Activated T-cell treated with anti-CD3 and anti-CD28 coated beads, Interleukin-2, amount 50 U/mL, for 4 hours (primary cell): ENCODE results near the gene VPS25. TPM values are rescaled to one million over a fixed set of nuclear protein-coding genes. Genes with fewer than 3 reads are reported as not detected.
"Not testable (repeated sequence)": the region's sequence is repeated elsewhere in the genome, so short reads cannot be mapped to it uniquely, and the experiment has no call there.

ENCODE experiments used
- ATAC-seq, 2 donors: fragments of 200-7000 bp; cut with Tn5 transposase; one replicate each; pipeline ENCODE4 v1.10.0; 2021
- DNase-seq: peaks from one replicate; pipeline ENCODE4 v3.0.0-alpha.2; 2020
- H3K27me3 Mint-ChIP-seq: one replicate; pipeline ENCODE4 v1.8.0; 2021; ENCODE audit warnings: low read depth, mixed read lengths
- H3K36me3 Mint-ChIP-seq: one replicate; pipeline ENCODE4 v1.8.0; 2022; ENCODE audit warnings: mixed read lengths; ENCODE audit not compliant: insufficient read depth
- H3K4me1 Mint-ChIP-seq: one replicate; pipeline ENCODE4 v1.8.0; 2021; ENCODE audit warnings: low read depth, mixed read lengths
- H3K4me3 Mint-ChIP-seq: one replicate; pipeline ENCODE4 v1.8.0; 2021; ENCODE audit warnings: mild to moderate bottlenecking, moderate library complexity, mixed read lengths
- H3K9me3 Mint-ChIP-seq: one replicate; pipeline ENCODE4 v1.8.0; 2021; ENCODE audit warnings: mixed read lengths
- total RNA-seq, 3 donors: library from RNA; stranded (reverse); gene quantifications; one replicate each; pipeline ENCODE4 v1.2.1, GENCODE V29; 2021

The VPS25 gene
- total RNA-seq, 3 donors from 2014 or later = 92.6 to 106 (median 98.7) TPM

DNA sequence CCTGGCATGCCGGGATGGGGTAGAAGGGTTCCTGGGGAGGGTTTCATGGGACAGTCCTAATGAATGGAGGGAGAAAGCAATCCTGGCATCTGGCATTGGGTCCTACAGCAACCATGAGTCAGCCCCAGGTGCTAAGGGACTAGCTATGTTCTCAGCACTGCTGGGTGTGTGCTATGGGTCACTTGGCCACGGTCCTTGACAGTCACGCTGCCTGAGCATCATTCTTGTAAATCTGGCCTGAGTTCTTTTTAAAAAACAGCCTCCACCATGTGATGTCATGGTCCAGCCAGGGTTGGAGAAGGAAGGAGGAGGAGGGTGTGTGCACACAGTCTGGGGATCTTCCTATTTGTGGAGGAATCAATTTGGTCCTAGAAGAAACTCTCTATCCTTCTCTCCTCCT, 18.5 kb upstream of the VPS25 start:
- H3K9me3 Mint-ChIP-seq = no peaks in the 10 kb centered on the region
- H3K36me3 Mint-ChIP-seq = no peaks in the 10 kb centered on the region
- ATAC-seq (no peak), DNase-seq (no peak)
- H3K4me3 Mint-ChIP-seq = no peak overlapping the region
- H3K27me3 Mint-ChIP-seq = peaks cover 36% of the 10 kb centered on the region
- H3K4me1 Mint-ChIP-seq = no peaks in the 10 kb centered on the region

DNA sequence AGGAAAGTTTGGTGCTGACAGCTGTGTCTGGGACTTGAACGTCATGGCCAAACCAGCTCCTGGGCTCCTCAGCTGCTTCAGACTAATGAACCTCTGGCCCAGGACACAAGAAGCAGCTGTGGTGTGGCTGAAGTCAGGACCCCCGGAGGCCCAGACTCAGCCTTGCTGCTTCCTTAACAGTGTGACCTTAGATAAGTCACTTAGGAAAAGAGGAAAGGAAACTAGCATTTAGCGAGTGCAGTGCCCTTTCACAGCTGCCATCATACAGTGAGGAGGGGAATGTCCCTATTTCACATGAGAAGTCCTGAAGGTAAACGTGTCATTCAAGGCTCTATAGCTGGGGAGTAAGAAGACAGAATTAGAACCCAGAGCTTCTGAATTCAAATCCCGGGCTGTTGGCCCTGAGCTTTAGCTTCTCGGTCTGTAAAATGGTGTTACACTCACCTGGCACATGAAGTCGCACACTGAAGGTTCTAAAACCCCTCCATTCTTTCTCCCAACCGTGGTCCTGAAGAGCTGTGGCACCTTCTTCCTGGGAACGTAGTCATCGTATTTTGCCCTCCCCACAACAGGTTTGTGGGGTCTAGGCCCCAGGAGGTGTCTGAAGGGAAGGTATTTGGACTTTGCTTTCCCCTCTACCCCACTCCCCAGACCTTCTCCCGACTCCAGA, 13.1 kb upstream of the VPS25 start:
- ATAC-seq = no peak
- Mint-ChIP-seq H3K4me1 (peaks cover 7% of the 10 kb centered on the region), H3K36me3 (no peaks in the 10 kb centered on the region), H3K4me3 (peak overlapping the region; percentile 21), H3K27me3 (peaks cover 53% of the 10 kb centered on the region), H3K9me3 (no peaks in the 10 kb centered on the region)
- DNase-seq = no peak

DNA sequence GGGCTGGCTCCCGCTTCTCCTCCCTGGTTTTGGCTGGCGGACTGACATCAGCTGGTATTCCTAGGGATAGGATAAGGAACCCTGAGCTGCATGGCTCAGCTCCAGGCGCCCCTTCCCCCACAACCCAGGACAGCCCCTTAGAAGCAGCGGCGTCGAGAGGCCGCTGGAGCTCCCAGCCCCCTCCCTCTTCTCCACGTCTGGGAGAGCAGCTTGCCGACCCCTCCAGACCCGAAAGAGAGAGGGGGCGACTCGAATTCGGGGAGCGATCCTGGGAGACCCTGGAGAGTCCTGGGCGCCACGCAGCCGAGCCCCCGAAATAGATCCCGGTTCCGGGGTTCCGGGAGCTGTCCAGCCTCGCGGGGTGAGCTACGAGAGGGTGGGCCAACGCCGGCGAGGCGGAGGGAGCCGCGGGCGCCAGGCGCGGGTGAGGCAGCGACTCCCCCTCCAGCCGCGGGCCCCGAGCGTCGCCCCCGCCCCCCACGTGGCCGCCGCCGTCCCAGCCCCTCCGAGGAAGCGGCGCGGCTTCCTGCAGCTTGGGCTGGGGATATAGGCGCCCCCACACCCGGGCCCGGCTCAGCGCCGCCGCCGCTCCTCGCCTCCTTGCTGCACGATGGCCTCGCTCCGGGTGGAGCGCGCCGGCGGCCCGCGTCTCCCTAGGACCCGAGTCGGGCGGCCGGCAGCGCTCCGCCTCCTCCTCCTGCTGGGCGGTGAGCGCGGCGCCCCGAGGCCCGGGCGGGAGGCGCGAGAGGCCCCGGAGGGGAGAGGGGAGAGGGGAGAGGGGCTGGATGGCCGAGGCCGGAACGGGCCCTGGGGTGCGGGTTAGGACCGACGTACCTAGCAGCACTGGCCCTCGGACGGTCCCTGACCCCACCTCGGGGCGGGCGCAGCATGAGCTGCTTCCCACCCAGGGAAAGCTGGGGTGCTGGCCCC, 12.3 kb upstream of the VPS25 start, which contains the start of gene RAMP2:
RAMP2 (plus strand) TSS at position 576 of the 930 bp plus-strand sequence; CDS start at position 611, 35 bp downstream.
- ATAC-seq = peak; percentile 61 to 69
- Mint-ChIP-seq H3K9me3 (no peaks in the 10 kb centered on the region), H3K36me3 (no peaks in the 10 kb centered on the region), H3K4me1 (peaks cover 7% of the 10 kb centered on the region), H3K4me3 (peak within 1 kb of the TSS; percentile 21), H3K27me3 (peaks cover 56% of the 10 kb centered on the region)
- DNase-seq = no peak

DNA sequence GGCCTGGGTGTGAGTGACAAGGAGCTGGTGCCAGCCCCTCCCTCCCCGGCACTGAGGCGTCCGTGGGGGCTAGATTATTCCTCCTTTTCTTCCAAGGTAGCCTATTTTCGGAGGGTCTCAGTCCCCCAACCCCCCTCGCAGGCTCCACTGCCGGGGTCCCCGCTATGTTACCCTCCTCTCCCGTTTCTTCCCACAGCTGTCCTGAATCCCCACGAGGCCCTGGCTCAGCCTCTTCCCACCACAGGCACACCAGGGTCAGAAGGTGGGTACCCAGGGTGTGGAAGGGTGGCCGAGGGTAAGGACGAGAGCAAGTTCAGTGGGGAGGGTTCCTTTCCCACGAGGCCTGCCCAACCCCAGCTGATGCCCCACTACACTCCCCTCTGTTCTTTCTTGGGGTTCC, 11.6 kb upstream of the VPS25 start:
- ATAC-seq = no peak
- Mint-ChIP-seq H3K36me3 (no peaks in the 10 kb centered on the region), H3K4me3 (peak overlapping the region; percentile 19), H3K9me3 (no peaks in the 10 kb centered on the region), H3K4me1 (peaks cover 7% of the 10 kb centered on the region), H3K27me3 (peaks cover 51% of the 10 kb centered on the region)
- DNase-seq = no peak

DNA sequence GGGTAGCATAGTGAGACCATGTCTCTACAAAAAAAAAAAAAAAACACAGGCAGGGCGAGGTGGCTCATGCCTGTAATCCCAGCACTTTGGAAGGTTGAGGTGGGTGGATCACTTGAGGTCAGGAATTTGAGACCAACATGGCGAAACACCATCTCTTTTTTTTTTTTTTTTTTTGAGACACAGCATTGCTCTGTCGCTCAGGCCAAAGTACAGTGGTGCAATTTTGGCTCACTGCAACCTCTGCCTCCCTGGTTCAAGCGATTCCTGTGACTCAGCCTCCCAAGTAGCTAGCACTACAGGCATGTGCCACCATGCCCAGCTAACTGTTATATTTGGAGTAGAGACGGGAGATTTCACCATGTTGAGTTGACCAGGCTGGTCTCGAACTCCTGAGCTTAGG, 7.1 kb upstream of the VPS25 start:
- H3K36me3 Mint-ChIP-seq = no peaks in the 10 kb centered on the region
- H3K27me3 Mint-ChIP-seq = peaks cover 46% of the 10 kb centered on the region
- no peak for ATAC-seq

DNA sequence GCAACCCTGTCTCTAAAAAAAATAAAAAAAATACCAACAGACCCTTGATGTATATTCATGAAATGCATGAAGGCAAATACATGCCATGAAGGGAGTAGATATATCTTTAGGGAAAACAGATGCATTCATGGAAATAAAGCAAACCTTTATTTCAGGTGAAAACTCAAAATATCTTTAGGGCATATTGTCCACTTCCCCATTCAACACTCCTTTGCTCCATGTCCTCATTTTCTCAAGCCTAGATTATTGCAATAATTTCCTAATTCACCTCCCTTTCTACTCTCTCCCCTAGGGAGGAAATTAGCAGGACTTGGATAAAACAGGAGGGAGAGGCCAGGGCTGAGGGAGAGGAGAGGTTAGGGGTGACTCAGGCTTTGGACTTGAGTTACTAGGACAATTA, 5.7 kb upstream of the VPS25 start:
- H3K4me1 Mint-ChIP-seq = peaks cover 5% of the 10 kb centered on the region

More for the DNA sequence above, 7.1 kb upstream of the VPS25 start:
- peaks cover 2% of the 10 kb centered on the region for H3K4me1 Mint-ChIP-seq
- H3K4me3 Mint-ChIP-seq = no peak overlapping the region
- no peak for DNase-seq
- no peaks in the 10 kb centered on the region for H3K9me3 Mint-ChIP-seq

DNA sequence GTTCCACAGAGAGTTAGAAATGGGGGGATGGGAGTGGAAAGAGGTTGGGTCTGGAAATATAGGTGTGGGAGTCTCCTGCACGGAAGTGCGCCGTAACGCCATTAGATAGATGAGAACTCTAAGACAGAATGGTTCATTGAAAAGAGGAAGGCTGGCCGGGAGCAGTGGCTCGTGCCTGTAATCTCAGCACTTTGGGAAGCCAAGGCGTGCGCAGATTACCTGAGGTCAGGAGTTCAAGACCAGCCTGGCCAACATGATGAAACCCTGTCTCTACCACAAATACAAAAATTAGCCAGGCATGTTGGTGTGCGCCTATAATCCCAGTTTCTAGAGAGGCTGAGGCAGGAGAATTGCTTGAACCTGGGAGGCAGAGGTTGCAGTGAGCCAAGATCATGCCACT, 5.2 kb upstream of the VPS25 start:
- not testable (repeated sequence) for H3K4me1 Mint-ChIP-seq, DNase-seq, H3K36me3 Mint-ChIP-seq, H3K9me3 Mint-ChIP-seq, ATAC-seq, H3K4me3 Mint-ChIP-seq
- peaks cover 31% of the 10 kb centered on the region for H3K27me3 Mint-ChIP-seq

More for the DNA sequence above, 5.7 kb upstream of the VPS25 start:
- Mint-ChIP-seq H3K27me3 (peaks cover 36% of the 10 kb centered on the region), H3K9me3 (no peaks in the 10 kb centered on the region), H3K36me3 (no peaks in the 10 kb centered on the region), H3K4me3 (no peak overlapping the region)
- ATAC-seq (no peak), DNase-seq (no peak)

DNA sequence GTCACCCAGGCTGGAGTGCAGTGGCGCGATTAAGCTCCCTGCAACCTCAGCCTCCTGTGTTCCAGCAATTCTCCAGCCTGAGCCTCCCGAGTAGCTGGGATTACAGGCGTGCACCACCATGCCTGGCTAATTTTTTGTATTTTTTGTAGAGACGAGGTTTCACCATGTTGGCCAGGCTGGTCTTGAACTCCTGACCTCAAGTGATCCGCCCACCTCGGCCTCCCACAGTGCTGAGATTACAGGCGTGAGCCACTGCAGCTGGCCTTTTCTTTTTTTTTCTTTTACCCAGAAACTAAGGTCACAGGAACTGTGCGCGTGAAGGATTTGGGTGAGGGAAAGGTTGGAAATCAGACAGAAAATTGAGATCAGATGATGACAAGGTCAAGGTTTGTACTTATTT, 3.3 kb upstream of the VPS25 start:
- H3K4me3 Mint-ChIP-seq, H3K9me3 Mint-ChIP-seq, H3K36me3 Mint-ChIP-seq, ATAC-seq, DNase-seq: not testable (repeated sequence)
- Mint-ChIP-seq H3K4me1 (peaks cover 21% of the 10 kb centered on the region), H3K27me3 (peaks cover 19% of the 10 kb centered on the region)

DNA sequence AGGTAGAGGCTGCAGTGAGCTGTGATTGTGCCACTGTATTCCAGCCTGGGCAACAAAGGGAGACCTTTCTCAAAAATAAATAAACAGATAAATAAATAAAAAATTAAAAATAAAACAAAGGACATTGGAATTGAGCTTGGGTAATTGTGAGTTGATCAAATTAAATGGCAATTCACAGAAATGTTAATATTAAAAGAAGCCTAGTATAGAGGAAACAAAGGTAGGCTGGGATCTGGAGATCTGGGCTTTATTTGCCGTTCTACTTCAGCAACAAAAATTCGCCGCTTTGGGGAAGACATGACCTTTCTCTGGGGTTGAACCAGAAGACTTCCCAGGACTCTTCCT, 332 bp upstream of the VPS25 start:
- peak overlapping the region; percentile 100 for H3K4me3 Mint-ChIP-seq
- no peaks in the 10 kb centered on the region for H3K9me3 Mint-ChIP-seq
- ATAC-seq = peak; percentile 4 to 20
- H3K36me3 Mint-ChIP-seq = peaks cover 14% of the 10 kb centered on the region
- peaks cover 2% of the 10 kb centered on the region for H3K27me3 Mint-ChIP-seq
- DNase-seq = no peak
- H3K4me1 Mint-ChIP-seq = peaks cover 21% of the 10 kb centered on the region

DNA sequence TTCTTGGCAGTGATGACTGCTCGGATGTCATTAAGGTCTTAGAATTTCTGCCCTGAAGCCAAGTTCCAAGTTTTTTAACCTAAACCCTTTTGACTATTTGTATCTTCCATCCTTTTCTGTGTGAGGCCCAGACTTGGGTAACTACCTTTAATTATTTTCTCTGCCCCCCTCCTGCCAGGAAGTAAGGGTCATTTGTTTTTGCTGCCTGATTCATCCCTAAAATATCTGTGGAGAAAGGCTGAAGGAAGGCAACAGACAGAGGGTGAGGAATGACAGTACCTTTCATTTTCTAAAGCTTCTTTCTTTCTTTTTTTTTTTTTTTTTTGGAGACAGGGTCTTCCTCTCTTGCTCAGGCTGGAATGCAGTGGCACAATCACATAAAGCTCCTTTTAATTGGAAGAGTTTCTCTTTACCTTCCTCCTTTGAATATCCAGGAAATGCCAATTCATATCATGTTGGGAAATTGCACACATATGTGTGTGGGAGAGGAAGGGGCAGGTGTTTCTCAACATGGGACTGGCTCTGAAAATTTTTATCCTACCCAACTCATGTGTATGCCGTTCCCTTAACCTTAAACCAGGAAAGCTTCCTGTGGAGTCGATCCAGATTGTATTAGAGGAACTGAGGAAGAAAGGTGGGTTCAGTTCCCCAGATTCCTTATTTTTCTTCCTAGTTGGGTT, 957 bp downstream of the VPS25 start:
- no peak for ATAC-seq
- Mint-ChIP-seq H3K27me3 (no peaks in the 10 kb centered on the region), H3K9me3 (no peaks in the 10 kb centered on the region), H3K4me3 (peak overlapping the region; percentile 100), H3K4me1 (peaks cover 21% of the 10 kb centered on the region), H3K36me3 (peaks cover 23% of the 10 kb centered on the region)
- DNase-seq = no peak

DNA sequence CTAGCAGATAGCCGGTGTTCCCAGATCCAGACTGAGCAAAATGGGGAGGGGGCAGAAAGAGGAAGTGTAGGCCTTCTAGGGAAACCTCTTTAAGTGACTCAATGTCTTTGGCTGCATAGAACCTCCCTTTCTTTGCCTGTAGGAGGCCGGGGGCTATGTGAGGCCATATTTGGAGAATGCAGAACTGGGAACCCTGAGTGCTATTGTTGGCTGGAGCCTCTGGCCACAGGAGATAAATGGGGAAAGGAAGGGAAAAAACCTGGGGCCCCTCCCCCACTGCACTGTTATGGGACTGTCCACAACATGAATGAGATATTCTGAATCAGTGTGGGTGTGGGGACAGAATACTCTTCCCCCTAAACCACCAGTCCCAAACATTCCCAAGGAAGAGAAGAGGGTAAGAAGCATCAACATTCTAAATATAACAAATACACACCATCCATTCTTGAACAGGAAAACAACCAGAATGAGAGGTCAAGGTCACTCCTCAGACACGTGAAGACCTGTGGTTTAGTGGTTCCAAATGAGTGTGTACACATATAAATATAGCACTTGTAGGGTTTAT, 2.4 kb downstream of the VPS25 start:
- H3K4me3 Mint-ChIP-seq = no peak overlapping the region
- DNase-seq = no peak
- H3K36me3 Mint-ChIP-seq = peaks cover 30% of the 10 kb centered on the region
- peaks cover 6% of the 10 kb centered on the region for H3K27me3 Mint-ChIP-seq
- no peaks in the 10 kb centered on the region for H3K9me3 Mint-ChIP-seq
- ATAC-seq = no peak
- peaks cover 21% of the 10 kb centered on the region for H3K4me1 Mint-ChIP-seq

DNA sequence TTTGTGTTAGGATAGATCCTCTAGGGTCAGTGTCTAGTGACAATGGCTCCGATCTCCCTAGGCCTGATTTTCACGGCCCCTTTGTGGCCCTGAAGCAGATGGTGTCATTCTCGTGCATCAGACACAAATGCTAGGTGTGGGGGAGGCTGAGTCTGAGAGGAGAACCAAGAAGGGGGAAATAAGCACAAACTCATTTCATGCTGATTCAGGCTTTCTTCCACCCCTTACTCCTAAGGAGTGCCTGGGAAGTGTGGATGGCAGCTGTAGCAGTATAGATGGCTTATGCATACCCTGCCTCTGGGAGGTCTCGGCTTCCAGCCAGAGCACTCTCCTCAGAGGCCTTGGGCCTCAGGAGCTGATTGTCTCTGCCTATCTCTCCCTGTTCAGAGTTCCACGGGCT, 5.3 kb downstream of the VPS25 start:
- H3K36me3 Mint-ChIP-seq = peaks cover 30% of the 10 kb centered on the region
- H3K4me1 Mint-ChIP-seq = peaks cover 16% of the 10 kb centered on the region
- DNase-seq = no peak
- no peaks in the 10 kb centered on the region for H3K9me3 Mint-ChIP-seq
- ATAC-seq = no peak
- H3K27me3 Mint-ChIP-seq = peaks cover 24% of the 10 kb centered on the region
- H3K4me3 Mint-ChIP-seq = no peak overlapping the region

DNA sequence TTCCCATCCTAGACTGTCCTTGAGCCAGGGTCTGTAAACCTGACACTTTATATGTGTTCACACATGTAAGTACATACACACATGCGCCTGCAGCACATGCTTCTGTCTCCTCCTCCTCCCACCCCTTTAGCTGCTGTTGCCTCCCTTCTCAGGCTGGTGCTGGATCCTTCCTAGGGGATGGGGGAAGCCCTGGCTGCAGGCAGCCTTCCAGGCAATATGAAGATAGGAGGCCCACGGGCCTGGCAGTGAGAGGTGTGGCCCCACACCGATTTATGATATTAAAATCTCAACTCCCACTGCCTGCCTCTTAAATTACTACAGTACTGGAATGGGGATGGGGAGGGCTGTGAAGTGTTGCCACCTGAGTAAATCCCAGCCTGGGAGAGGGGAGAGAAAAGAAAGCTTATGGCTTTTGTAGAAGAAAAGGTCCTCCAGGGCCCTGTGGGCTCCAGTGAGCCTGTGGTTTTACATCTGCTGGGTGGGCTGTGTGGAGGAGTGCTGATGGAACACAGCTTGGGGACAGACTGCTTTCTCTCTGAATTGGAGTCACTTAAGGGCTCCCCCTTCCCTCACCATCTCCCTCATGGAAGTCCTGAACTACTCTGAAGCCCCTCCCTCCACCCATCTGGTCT, 6.2 kb downstream of the VPS25 start:
- peaks cover 13% of the 10 kb centered on the region for H3K4me1 Mint-ChIP-seq
- H3K36me3 Mint-ChIP-seq = peaks cover 30% of the 10 kb centered on the region
- H3K4me3 Mint-ChIP-seq = no peak overlapping the region
- H3K9me3 Mint-ChIP-seq = no peaks in the 10 kb centered on the region
- ATAC-seq = no peak
- H3K27me3 Mint-ChIP-seq = peaks cover 32% of the 10 kb centered on the region
- no peak for DNase-seq
